K562 (cell line): ENCODE data around the gene CEBPA. TPM values are rescaled to one million over a fixed set of nuclear protein-coding genes. Genes with fewer than 3 reads are reported as not detected.

Source experiments
- ATAC-seq: fragments of 200-7000 bp; cut with Tn5 transposase; 3 replicates; pipeline ENCODE4 v1.9.1; 2020; ENCODE audit warnings: moderate library complexity
- BruUV-seq: library from RNA; stranded (reverse); fragments of 400-500 nt; replicated peaks from 2 replicates; lab custom pipeline; 2021; lab: Mats Ljungman, UMichigan
- CTCF ChIA-PET: fragments of 300-600 bp; formaldehyde crosslinking; extraction: SDS; loops from one replicate; lab custom pipeline; 2021; ENCODE audit warnings: low intra/inter-chr PET ratio; lab: Yijun Ruan, JAX
- POLR2A ChIA-PET: fragments of 300-600, 350-650 bp; sonication (Branson Sonifier 250); formaldehyde crosslinking; extraction: SDS; loops from one replicate; lab custom pipeline; 2021; ENCODE audit warnings: antibody characterized with exemption, inconsistent platforms; lab: Yijun Ruan, JAX
- DNase-seq, 4 experiments: peaks; one replicate each; pipeline versions ENCODE4 v3.0.0 to v3.0.0-alpha.2; 2011 to 2018; ENCODE audit warnings: low spot score in 3 of 4, mixed read lengths in 3 of 4; ENCODE audit errors: extremely low read depth in 1 of 4
- FAIRE-seq: peaks from 2 replicates; lab custom pipeline; 2011; peaks lifted over from hg19 to GRCh38; lab: Jason Lieb, UNC
- H2AFZ ChIP-seq: 2 replicates; pipeline ENCODE4 v1.6.0; 2011; ENCODE audit warnings: low read depth, low read length, control low read depth, inconsistent platforms
- H3K27ac ChIP-seq: fragments of 200-600 bp; 3 replicates; pipeline ENCODE4 v1.8.0; 2011; ENCODE audit warnings: low read depth, mild to moderate bottlenecking, control low read depth, inconsistent platforms, low read length, moderate library complexity, mixed read lengths; ENCODE audit errors: extremely low read depth
- H3K27me3 ChIP-seq, 2 experiments: fragments of 300-600 bp in 1 of 2; 2 replicates in 1 of 2; 3 replicates in 1 of 2; pipeline versions ENCODE4 v1.6.0 to v1.8.0; 2011; ENCODE audit warnings: inconsistent platforms in 2 of 2, low read length in 2 of 2, mild to moderate bottlenecking in 1 of 2, mixed read lengths in 1 of 2, moderate library complexity in 1 of 2; ENCODE audit not compliant: control insufficient read depth in 2 of 2, insufficient read depth in 2 of 2
- H3K36me3 ChIP-seq: fragments of 300-600 bp; 3 replicates; pipeline ENCODE4 v1.8.0; 2011; ENCODE audit warnings: mild to moderate bottlenecking, low read length, inconsistent platforms; ENCODE audit not compliant: control insufficient read depth, insufficient read depth
- H3K4me1 ChIP-seq, 2 experiments: fragments of 200-600 bp in 1 of 2; replicated peaks in 1 of 2; 2 replicates in 1 of 2; 3 replicates in 1 of 2; pipeline versions ENCODE4 v1.5.1 to v1.8.0; 2011; ENCODE audit warnings: inconsistent platforms in 2 of 2, low read length in 2 of 2, mild to moderate bottlenecking in 1 of 2, mixed read lengths in 1 of 2, moderate library complexity in 1 of 2; ENCODE audit not compliant: control insufficient read depth in 2 of 2, insufficient read depth in 2 of 2
- H3K4me2 ChIP-seq: 2 replicates; pipeline ENCODE4 v1.6.1; 2011; ENCODE audit warnings: low read length, control low read depth, inconsistent platforms, mixed read lengths; ENCODE audit not compliant: insufficient read depth
- H3K4me3 ChIP-seq: fragments of 200-600 bp; sonication (generic), shearing (Covaris generic); 2 replicates; pipeline ENCODE4 v1.5.1; 2016; ENCODE audit warnings: control low read depth, inconsistent platforms
- H3K79me2 ChIP-seq: fragments of 200-600 bp; 3 replicates; pipeline ENCODE4 v1.8.0; 2011; ENCODE audit warnings: low read length, inconsistent platforms; ENCODE audit not compliant: control insufficient read depth, insufficient read depth
- H3K9ac ChIP-seq, 2 experiments: 2 replicates each; pipeline versions ENCODE4 v1.6.0 to v1.6.1; 2011; ENCODE audit warnings: low read depth in 2 of 2, low read length in 2 of 2, control low read depth in 1 of 2, inconsistent platforms in 1 of 2, mild to moderate bottlenecking in 1 of 2, mixed read lengths in 1 of 2; ENCODE audit not compliant: insufficient read depth in 1 of 2
- H3K9me1 ChIP-seq: one replicate; pipeline ENCODE4 v1.6.0; 2011; ENCODE audit warnings: inconsistent platforms, mild to moderate bottlenecking, low read length, moderate library complexity; ENCODE audit not compliant: control insufficient read depth, insufficient read depth
- H3K9me3 ChIP-seq: replicated peaks from 2 replicates; pipeline ENCODE4 v1.5.1; 2011; ENCODE audit warnings: low read depth, low read length, inconsistent platforms; ENCODE audit not compliant: control insufficient read depth, insufficient read depth
- H4K20me1 ChIP-seq: replicated peaks from 2 replicates; pipeline ENCODE4 v1.6.1; 2011; ENCODE audit warnings: low read length, inconsistent platforms, mixed read lengths; ENCODE audit not compliant: control insufficient read depth, insufficient read depth
- E2F3 ChIP-seq: fragments of 250-450 bp; sonication (Bioruptor Pico); IDR thresholded peaks from 2 replicates; pipeline ENCODE4 v1.4.0; 2020; ENCODE audit warnings: mild to moderate bottlenecking
- HLTF ChIP-seq: fragments of 450-650 bp; IDR thresholded peaks from 2 replicates; pipeline ENCODE4 v1.6.1; 2016
- NR1H2 ChIP-seq: sonication (generic); formaldehyde crosslinking; IDR thresholded peaks from 2 replicates; pipeline ENCODE4 v1.4.0; 2020; ENCODE audit warnings: mild to moderate bottlenecking, missing genetic modification reagents
- NRF1 ChIP-seq, 2 experiments: fragments of 450-650 bp; IDR thresholded peaks in 1 of 2; conservative IDR thresholded peaks in 1 of 2; 2 replicates each; pipeline ENCODE4 v1.6.1; 2014; ENCODE audit warnings: mild to moderate bottlenecking in 2 of 2
- POU5F1 ChIP-seq: fragments of 150-350 bp; IDR thresholded peaks from 2 replicates; pipeline ENCODE4 v1.6.1; 2014; ENCODE audit warnings: borderline replicate concordance, low read length, low read depth, mild to moderate bottlenecking; ENCODE audit not compliant: partially characterized antibody
- RBBP5 ChIP-seq: fragments of 200-600 bp; sonication (generic); IDR thresholded peaks from 2 replicates; pipeline ENCODE4 v1.6.1; 2012; ENCODE audit warnings: borderline replicate concordance, mild to moderate bottlenecking, low read length, control low read depth, inconsistent platforms; ENCODE audit not compliant: insufficient read depth, poor library complexity, severe bottlenecking
- RBM17 ChIP-seq: fragments of 200-400 bp; formaldehyde crosslinking; IDR thresholded peaks from 2 replicates; pipeline ENCODE4 v1.6.1; 2017; ENCODE audit warnings: low read depth, mild to moderate bottlenecking, low read length, borderline replicate concordance
- RBM39 ChIP-seq: fragments of 200-400 bp; formaldehyde crosslinking; optimal IDR thresholded peaks from 2 replicates; pipeline ENCODE3; 2018; ENCODE audit warnings: low read depth, low read length
- YY1 ChIP-seq, 3 experiments: IDR thresholded peaks; 2 replicates each; pipeline ENCODE4 v1.6.1; 2011; ENCODE audit warnings: low read length in 2 of 3, mild to moderate bottlenecking in 2 of 3, moderate library complexity in 2 of 3, borderline replicate concordance in 1 of 3, control low read depth in 1 of 3, low read depth in 1 of 3; ENCODE audit not compliant: insufficient read depth in 3 of 3, insufficient replicate concordance in 2 of 3, control insufficient read depth in 1 of 3, insufficient read length in 1 of 3; ENCODE audit errors: extremely low read depth in 1 of 3
- ZBTB1 ChIP-seq: sonication (generic); formaldehyde crosslinking; IDR thresholded peaks from 2 replicates; pipeline ENCODE4 v1.8.1; 2023; ENCODE audit warnings: missing genetic modification reagents, low read depth, mild to moderate bottlenecking, borderline replicate concordance
- ZNF445 ChIP-seq: fragments of 250-450 bp; sonication (Bioruptor Pico); IDR thresholded peaks from 2 replicates; pipeline ENCODE4 v1.4.0; 2020; ENCODE audit warnings: low read depth, mild to moderate bottlenecking, moderate library complexity
- WGBS: fragments of 100-300 bp; shearing (Covaris generic); methylation state at CpG from one replicate; pipeline ENCODE4 v1.1.6; 2016; ENCODE audit warnings: low coverage, mixed read lengths; ENCODE audit not compliant: insufficient coverage; ENCODE audit errors: missing lambda C conversion rate; 5-methylcytosine and 5-hydroxymethylcytosine counted together
- in situ Hi-C: fragments of 300-500 bp; cut with MboI; formaldehyde crosslinking; loops from 4 replicates; pipeline ENCODE4 v1.15.0; 2018; ENCODE audit warnings: inconsistent platforms, mixed read lengths
- intact Hi-C: fragments of 100-400 bp; cut with micrococcal nuclease; formaldehyde crosslinking; loops from 2 replicates; pipeline ENCODE4 v1.14.2; 2022
- polyA plus RNA-seq, 8 experiments: library from polyadenylated mRNA; depleted of rRNA in 4 of 8; stranded (reverse) in 5 of 8; unstranded in 3 of 8; fragments of >200 nt; fragmentation: Nextera tagmentation in 2 of 8; fragmentation: Illumina TruSeq in 1 of 8; extraction: Ambion mirVana in 2 of 8; extraction: Trizol in 1 of 8; gene quantifications; 2 replicates each; pipeline versions ENCODE4 v1.2.1 to v1.2.3, GENCODE V29; 2011 to 2014; ENCODE audit warnings: inconsistent platforms in 1 of 8, missing spikeins in 1 of 8
- total RNA-seq, 7 experiments: library from RNA; depleted of rRNA in 6 of 7; stranded (reverse); fragments of >200 nt in 6 of 7; fragmentation: Illumina TruSeq in 2 of 7; extraction: Trizol in 2 of 7; gene quantifications; 2 replicates each; pipeline versions ENCODE4 v1.2.1 to v1.2.3, GENCODE V29; 2011 to 2021; ENCODE audit warnings: low replicate concordance in 1 of 7
- TF ChIP-seq, protein P1 (sequence below): sonication (generic); formaldehyde crosslinking; IDR thresholded peaks from 2 replicates; pipeline ENCODE4 v1.9.0; 2022; ENCODE audit warnings: mild to moderate bottlenecking, missing genetic modification reagents
- TF ChIP-seq, protein P2 (sequence below): fragments of 250-450 bp; sonication (Bioruptor Pico); IDR thresholded peaks from 2 replicates; pipeline ENCODE4 v1.5.0; 2021
- TF ChIP-seq, protein P3 (sequence below): fragments of 450-650 bp; formaldehyde crosslinking; IDR thresholded peaks from 2 replicates; pipeline ENCODE4 v1.4.0; 2020; ENCODE audit warnings: mild to moderate bottlenecking, moderate library complexity
- TF ChIP-seq, protein P4 (sequence below): fragments of 450-650 bp; formaldehyde crosslinking; IDR thresholded peaks from 2 replicates; pipeline ENCODE4 v1.4.0; 2020; ENCODE audit warnings: mild to moderate bottlenecking, moderate library complexity

Gene CEBPA
- total and polyA plus RNA-seq, 9 of the 15 experiments (the other 6 are each of a cell fraction or from before 2014, with no cell fraction given) = 0.03 to 0.59 (median 0.15) TPM; not detected in 2

DNA sequence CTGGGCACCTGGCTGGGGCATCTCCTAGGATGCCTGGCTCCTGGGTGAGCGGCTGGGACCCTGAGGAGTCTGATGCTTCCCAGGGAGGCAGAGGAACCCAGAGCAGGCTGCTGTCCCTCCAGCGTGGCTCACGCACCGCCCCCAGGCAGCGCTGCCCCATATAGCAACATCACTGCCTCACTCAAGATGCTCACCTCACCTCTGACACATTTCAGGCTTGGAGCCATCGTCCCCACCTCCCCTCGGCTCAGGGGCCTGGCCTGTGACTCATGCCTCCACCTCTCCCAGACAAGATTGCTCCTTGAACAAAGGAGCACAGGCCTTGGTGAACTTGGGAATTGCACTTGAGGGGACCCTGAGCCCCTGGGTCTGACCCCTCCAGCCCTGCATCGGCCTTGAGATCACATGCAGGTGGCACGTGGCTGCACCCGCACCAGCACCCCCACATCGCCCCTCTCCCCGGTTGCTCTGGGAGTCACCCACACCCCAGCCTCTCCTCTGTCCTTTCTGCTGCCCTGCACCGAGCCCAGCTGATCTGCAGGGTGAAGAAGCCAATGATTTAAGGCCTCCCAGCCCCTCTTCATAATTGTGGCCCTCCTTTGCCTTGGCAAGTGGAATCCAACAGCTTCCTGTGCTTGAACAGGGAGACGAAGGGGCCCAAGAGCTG lies 11.2 kb downstream of the CEBPA start:
- no peaks in the 10 kb centered on the region for H3K36me3 ChIP-seq
- ChIA-PET POLR2A (interaction anchor here (0.7 to 1.0 kb wide), 2 partner anchors 8 to 90 kb away, joined by 4 to 5 read pairs; no protein-coding TSS in a partner anchor), CTCF (no interaction called here)
- no peak overlapping the region for H3K4me2 ChIP-seq
- H4K20me1 ChIP-seq = no peaks in the 10 kb centered on the region
- ATAC-seq = no peak
- BruUV-seq = no TSS peak
- peaks cover 12 to 16% of the 10 kb centered on the region in 2 experiments; a peak in 3 of 5 replicates for H3K4me1 ChIP-seq
- no peak overlapping the region for H3K9ac ChIP-seq
- H3K27ac ChIP-seq = no peak overlapping the region
- H3K4me3 ChIP-seq = no peak overlapping the region
- FAIRE-seq = no peak
- no peaks in the 10 kb centered on the region for H3K79me2 ChIP-seq
- WGBS = 4% methylated on average over 14 of the region's 14 CpGs
- H2AFZ ChIP-seq = no peak overlapping the region
- no peaks in the 10 kb centered on the region for H3K9me3 ChIP-seq
- H3K9me1 ChIP-seq = no peaks in the 10 kb centered on the region
- no peak for DNase-seq
- intact Hi-C loops (no loop called here), in situ Hi-C loops (no loop called here)
- no peak for TF ChIP-seq NR1H2 (CRISPR knock-in tag)
- TF ChIP-seq RBBP5 = no peak
- TF ChIP-seq ZBTB1 (CRISPR knock-in tag) = no peak
- TF ChIP-seq RBM39 = no peak
- TF ChIP-seq, protein P1, sequence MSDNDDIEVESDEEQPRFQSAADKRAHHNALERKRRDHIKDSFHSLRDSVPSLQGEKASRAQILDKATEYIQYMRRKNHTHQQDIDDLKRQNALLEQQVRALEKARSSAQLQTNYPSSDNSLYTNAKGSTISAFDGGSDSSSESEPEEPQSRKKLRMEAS (CRISPR knock-in tag) = no peak
- no peak for TF ChIP-seq E2F3 (CRISPR knock-in tag)
- TF ChIP-seq HLTF = no peak
- TF ChIP-seq, protein P2, sequence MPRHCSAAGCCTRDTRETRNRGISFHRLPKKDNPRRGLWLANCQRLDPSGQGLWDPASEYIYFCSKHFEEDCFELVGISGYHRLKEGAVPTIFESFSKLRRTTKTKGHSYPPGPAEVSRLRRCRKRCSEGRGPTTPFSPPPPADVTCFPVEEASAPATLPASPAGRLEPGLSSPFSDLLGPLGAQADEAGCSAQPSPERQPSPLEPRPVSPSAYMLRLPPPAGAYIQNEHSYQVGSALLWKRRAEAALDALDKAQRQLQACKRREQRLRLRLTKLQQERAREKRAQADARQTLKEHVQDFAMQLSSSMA (CRISPR knock-in tag) = no peak
- no peak for TF ChIP-seq POU5F1
- no peak for TF ChIP-seq YY1 (IDR thresholded peaks at IDR 0.05; ENCODE audit: borderline replicate concordance in 1 of 3, control insufficient read depth in 1 of 3, extremely low read depth in 1 of 3, insufficient read depth in 3 of 3, insufficient read length in 1 of 3, insufficient replicate concordance in 2 of 3, low read depth in 1 of 3, low read length in 2 of 3)
- TF ChIP-seq NRF1 (conservative IDR thresholded peaks at IDR 0.05 in 1 of 2, IDR thresholded peaks at IDR 0.05 in 1 of 2) = no peak
- no peak for TF ChIP-seq RBM17
- TF ChIP-seq, protein P3, sequence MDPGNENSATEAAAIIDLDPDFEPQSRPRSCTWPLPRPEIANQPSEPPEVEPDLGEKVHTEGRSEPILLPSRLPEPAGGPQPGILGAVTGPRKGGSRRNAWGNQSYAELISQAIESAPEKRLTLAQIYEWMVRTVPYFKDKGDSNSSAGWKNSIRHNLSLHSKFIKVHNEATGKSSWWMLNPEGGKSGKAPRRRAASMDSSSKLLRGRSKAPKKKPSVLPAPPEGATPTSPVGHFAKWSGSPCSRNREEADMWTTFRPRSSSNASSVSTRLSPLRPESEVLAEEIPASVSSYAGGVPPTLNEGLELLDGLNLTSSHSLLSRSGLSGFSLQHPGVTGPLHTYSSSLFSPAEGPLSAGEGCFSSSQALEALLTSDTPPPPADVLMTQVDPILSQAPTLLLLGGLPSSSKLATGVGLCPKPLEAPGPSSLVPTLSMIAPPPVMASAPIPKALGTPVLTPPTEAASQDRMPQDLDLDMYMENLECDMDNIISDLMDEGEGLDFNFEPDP = no peak
- TF ChIP-seq, protein P4, sequence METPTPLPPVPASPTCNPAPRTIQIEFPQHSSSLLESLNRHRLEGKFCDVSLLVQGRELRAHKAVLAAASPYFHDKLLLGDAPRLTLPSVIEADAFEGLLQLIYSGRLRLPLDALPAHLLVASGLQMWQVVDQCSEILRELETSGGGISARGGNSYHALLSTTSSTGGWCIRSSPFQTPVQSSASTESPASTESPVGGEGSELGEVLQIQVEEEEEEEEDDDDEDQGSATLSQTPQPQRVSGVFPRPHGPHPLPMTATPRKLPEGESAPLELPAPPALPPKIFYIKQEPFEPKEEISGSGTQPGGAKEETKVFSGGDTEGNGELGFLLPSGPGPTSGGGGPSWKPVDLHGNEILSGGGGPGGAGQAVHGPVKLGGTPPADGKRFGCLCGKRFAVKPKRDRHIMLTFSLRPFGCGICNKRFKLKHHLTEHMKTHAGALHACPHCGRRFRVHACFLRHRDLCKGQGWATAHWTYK (CRISPR knock-in tag) = no peak
- TF ChIP-seq ZNF445 (CRISPR knock-in tag) = no peak
- peaks cover 4 to 49% of the 10 kb centered on the region in 2 experiments; a peak in 4 of 5 replicates for H3K27me3 ChIP-seq
